ENCODE data around the gene ATP10A. TPM values are rescaled to one million over a fixed set of nuclear protein-coding genes. Genes with fewer than 3 reads are reported as not detected.
"Not testable (repeated sequence)": the region's sequence is repeated elsewhere in the genome, so short reads cannot be mapped to it uniquely, and the experiment has no call there.

ATP10A gene
- total and polyA plus RNA-seq, 8 donors, result 0.04 to 1.2 (median 0.41) TPM

DNA sequence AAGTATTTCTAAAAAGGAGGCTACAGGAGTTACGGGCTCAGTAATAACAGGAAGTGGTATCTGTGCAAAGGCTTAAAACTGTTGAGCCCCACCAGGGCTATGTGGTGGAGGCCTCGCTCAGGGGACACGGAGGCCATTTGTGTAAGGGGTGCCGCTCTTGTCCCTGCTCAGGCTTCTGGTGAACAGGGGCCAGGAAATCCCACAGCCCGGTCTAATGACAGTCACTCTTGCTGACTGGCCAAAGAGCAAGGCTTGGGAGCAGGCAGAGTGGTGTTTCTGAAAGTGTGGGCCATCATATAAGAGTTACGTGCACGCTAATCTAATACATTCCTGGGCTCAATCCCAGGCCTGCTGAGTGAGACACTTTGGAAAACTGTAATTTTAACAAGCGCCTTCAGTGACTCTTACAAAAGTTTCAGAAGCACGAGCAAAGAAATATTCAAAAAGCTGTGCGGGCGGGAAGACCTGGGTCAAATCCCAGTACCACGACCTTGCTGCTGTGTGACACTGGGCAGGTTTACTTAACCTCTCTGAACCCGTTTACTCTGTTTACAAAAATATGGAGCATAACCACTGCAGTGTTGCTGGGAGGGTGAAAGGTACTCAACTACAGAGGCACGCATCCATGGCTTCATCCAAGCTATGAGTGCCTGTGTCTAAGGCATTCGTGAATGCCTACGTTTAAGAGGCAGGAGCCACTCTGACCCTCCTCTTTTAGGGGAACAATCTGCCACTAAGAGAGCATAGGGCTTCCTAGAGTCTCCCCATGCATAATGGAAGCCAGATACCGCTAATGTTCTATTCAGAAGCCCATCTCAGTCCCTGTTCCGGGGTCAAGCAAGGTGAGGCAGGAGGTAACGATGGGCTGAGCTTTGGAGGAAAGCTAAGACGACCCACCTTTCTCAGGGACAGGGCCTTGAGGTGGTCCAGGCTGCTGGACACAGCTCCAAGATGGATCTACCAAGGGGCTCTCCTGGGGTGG lies 2.0 kb downstream of the ATP10A start:
- no peak for DNase-seq
- Histone ChIP-seq H3K36me3 (no peaks in the 10 kb centered on the region), H3K9me3 (no peaks in the 10 kb centered on the region), H3K27ac (no peak overlapping the region), H3K27me3 (peaks cover 0 to 10% (median 1%) of the 10 kb centered on the region in 4 donors), H3K4me1 (no peaks in the 10 kb centered on the region), H3K4me3 (peak overlapping the region in 1 of 4 donors; percentile 41)
- ATAC-seq, result peak in 1 of 4 donors; percentile 18
- TF ChIP-seq, protein P1, sequence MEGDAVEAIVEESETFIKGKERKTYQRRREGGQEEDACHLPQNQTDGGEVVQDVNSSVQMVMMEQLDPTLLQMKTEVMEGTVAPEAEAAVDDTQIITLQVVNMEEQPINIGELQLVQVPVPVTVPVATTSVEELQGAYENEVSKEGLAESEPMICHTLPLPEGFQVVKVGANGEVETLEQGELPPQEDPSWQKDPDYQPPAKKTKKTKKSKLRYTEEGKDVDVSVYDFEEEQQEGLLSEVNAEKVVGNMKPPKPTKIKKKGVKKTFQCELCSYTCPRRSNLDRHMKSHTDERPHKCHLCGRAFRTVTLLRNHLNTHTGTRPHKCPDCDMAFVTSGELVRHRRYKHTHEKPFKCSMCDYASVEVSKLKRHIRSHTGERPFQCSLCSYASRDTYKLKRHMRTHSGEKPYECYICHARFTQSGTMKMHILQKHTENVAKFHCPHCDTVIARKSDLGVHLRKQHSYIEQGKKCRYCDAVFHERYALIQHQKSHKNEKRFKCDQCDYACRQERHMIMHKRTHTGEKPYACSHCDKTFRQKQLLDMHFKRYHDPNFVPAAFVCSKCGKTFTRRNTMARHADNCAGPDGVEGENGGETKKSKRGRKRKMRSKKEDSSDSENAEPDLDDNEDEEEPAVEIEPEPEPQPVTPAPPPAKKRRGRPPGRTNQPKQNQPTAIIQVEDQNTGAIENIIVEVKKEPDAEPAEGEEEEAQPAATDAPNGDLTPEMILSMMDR (IDR thresholded peaks at IDR 0.05), result no peak
- no peak for FAIRE-seq
- intact Hi-C loops (cut with DNase I), result no loop called here
- 59 to 75% methylated on average over 20 of the region's 20 CpGs for WGBS, 2 donors

DNA sequence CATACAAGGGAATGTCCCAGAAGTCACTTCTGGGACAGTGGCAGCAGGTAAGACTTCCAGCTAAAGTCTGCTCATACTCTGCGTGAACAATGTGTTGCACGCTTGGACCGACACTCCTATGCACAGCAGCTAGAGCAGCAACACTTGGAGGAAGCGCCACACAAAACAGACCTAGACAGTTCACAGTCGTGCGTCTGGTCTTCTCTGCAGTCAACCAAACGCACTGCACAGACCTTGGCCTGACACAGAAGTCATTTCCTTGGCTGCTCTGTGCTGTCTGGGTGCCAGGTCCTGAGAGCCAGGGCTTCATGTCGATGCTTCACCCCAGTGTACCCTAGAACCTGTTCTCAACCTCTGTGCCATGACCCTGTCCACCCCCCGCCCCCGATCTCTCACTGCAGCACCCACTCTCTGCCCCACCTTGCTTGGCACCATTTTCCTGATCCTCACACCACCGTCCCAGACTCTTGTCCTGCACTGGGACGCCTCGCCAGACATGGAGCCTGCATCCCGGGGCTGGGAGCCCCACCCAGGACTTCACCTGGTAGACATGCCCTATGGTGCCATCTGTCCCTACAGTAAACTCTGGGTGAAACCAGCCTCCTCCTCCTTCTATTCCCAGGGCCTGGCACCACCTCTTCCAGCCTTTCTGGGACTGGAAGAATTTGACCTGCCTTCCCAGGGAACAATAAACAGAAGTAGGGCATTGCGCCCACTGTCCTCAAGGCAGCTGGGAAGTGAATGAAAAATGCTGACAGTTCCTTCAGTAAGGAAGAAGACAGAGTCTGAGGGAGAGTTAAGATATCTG lies 3.1 kb downstream of the ATP10A start:
- peak in 1 of 4 donors; percentile 17 for ATAC-seq
- no peaks in the 10 kb centered on the region for H3K4me1 ChIP-seq
- intact Hi-C loops (cut with DNase I), result no loop called here

DNA sequence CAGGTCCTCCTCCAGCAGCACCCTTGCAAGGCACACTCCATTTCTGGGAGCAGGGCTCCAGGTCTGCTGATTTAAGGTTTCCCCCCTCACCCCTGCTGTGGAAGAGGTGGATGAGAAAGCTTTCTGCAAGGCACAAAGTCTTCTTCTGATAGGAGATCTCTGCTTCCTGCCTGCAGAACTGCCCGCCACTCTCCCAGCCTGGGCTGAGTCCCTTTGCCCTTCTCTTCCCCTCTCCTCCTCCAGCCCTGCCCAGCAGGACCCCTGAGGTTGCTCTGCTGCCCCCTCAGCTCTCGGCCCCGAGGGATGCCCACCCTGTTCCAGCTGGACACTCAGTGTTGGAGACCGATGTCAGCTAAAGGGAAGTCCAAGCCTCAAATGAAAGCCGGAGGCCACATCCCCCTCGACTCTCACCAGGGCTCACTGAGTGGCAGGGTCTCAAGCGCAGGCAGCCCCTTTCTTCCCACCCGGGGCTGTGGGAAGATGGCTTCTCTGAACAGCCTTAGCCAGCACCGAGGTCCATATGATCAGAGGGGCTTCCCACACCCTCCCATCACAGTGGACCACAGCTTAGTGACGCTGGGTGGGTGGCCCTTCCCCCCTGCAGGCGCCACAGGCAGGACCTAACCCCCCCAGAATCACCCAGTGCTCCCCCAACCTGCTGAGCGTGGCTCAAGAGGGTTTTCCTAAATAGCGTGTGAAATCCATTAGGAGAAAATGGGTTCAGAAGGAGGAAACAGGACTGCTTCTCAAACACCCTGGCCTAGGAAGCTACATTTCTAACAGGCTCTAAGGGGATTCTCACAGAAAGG lies 4.0 kb downstream of the ATP10A start:
- no peaks in the 10 kb centered on the region for H3K9me3 ChIP-seq
- no peaks in the 10 kb centered on the region for H3K36me3 ChIP-seq
- H3K27ac ChIP-seq, result no peak overlapping the region
- intact Hi-C loops (cut with DNase I), result no loop called here
- FAIRE-seq, result no peak
- no peak for DNase-seq
- H3K4me1 ChIP-seq, result no peaks in the 10 kb centered on the region
- TF ChIP-seq, protein P1 (IDR thresholded peaks at IDR 0.05), result no peak
- H3K4me3 ChIP-seq, result no peak overlapping the region
- H3K27me3 ChIP-seq, result peaks cover 0 to 10% (median 1%) of the 10 kb centered on the region in 4 donors
- 49 to 53% methylated on average over 13 of the region's 13 CpGs for WGBS, 2 donors
- ATAC-seq, result no peak

More for the DNA sequence above, 3.1 kb downstream of the ATP10A start:
- H3K27me3 ChIP-seq, result peaks cover 0 to 10% (median 1%) of the 10 kb centered on the region in 4 donors
- 60 to 73% methylated on average over 15 of the region's 15 CpGs for WGBS, 2 donors
- no peak overlapping the region for H3K4me3 ChIP-seq
- TF ChIP-seq, protein P1 (IDR thresholded peaks at IDR 0.05), result no peak
- FAIRE-seq, result no peak
- H3K36me3 ChIP-seq, result no peaks in the 10 kb centered on the region
- DNase-seq, result no peak
- H3K27ac ChIP-seq, result no peak overlapping the region
- no peaks in the 10 kb centered on the region for H3K9me3 ChIP-seq

DNA sequence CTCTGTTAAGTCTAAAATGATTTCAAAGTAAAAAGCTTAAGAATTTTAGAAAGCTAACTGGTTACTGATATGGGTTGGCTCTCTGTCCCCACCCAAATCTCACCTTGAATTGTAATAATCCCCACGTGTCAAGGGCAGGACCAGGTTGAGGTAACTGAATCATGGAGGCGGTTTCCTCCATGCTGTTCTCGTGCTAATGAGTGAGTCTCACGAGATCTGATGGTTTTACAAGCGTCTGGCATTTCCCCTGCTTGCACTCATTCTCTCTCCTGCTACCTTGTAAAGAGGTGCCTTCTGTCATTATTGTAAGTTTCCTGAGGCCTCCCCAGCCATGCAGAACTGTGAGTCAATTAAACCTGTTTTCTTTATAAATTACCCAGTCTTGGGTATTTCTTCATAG lies 7.1 kb downstream of the ATP10A start:
- ATAC-seq; H3K27ac ChIP-seq; intact Hi-C loops (cut with DNase I); H3K27me3 ChIP-seq; H3K36me3 ChIP-seq; FAIRE-seq; H3K4me3 ChIP-seq; DNase-seq; H3K9me3 ChIP-seq; H3K4me1 ChIP-seq: not testable (repeated sequence)
- WGBS, 2 donors, result 58 to 68% methylated on average over 5 of the region's 5 CpGs
